A673 (cell line): ENCODE measurements around the gene CACNA1A. TPM values are rescaled to one million over a fixed set of nuclear protein-coding genes. Genes with fewer than 3 reads are reported as not detected.

ENCODE experiments used
- BruUV-seq: library from RNA; stranded (reverse); fragments of 400-500 nt; replicated peaks from 2 replicates; lab custom pipeline; 2021; lab: Mats Ljungman, UMichigan
- CTCF ChIA-PET: fragments of 300-600 bp; sonication (Branson Sonifier 250); formaldehyde crosslinking; loops from one replicate; lab custom pipeline; 2022; ENCODE audit warnings: antibody characterized with exemption; lab: Charles Lee
- POLR2A ChIA-PET: fragments of 300-600 bp; sonication (Branson Sonifier 250); formaldehyde crosslinking; loops from one replicate; lab custom pipeline; 2022; ENCODE audit warnings: antibody characterized with exemption; ENCODE audit not compliant: low non-redundant PET; lab: Charles Lee
- DNase-seq: peaks from one replicate; pipeline ENCODE4 v3.0.0-alpha.2; 2015; ENCODE audit warnings: low spot score
- H3K27ac ChIP-seq: fragments of 200-600 bp; sonication (generic); 2 replicates; pipeline ENCODE4 v1.5.1; 2016; ENCODE audit warnings: mixed run types, low read depth, mild to moderate bottlenecking, mixed read lengths, antibody characterized with exemption, low read length; ENCODE audit not compliant: poor library complexity, severe bottlenecking
- H3K27me3 ChIP-seq: fragments of 200-600 bp; sonication (generic); replicated peaks from 2 replicates; pipeline ENCODE4 v1.6.1; 2017; ENCODE audit warnings: mixed run types, low read depth, mild to moderate bottlenecking, mixed read lengths, antibody characterized with exemption, low read length; ENCODE audit not compliant: insufficient read depth, poor library complexity
- H3K36me3 ChIP-seq: fragments of 200-600 bp; sonication (generic); 2 replicates; pipeline ENCODE4 v1.6.1; 2016; ENCODE audit warnings: mixed run types, mild to moderate bottlenecking, mixed read lengths, antibody characterized with exemption, low read length; ENCODE audit not compliant: insufficient read depth, poor library complexity, severe bottlenecking
- H3K4me1 ChIP-seq: fragments of 200-600 bp; sonication (generic); 2 replicates; pipeline ENCODE4 v1.6.1; 2017; ENCODE audit warnings: mixed run types, mild to moderate bottlenecking, mixed read lengths, antibody characterized with exemption, low read length; ENCODE audit not compliant: insufficient read depth, poor library complexity, severe bottlenecking
- H3K4me3 ChIP-seq: fragments of 200-600 bp; sonication (generic); 2 replicates; pipeline ENCODE4 v1.5.1; 2016; ENCODE audit warnings: low read depth, mixed run types, mild to moderate bottlenecking, mixed read lengths, low read length; ENCODE audit not compliant: poor library complexity, severe bottlenecking
- H3K9me3 ChIP-seq: fragments of 200-600 bp; sonication (generic); 2 replicates; pipeline ENCODE4 v1.6.1; 2016; ENCODE audit warnings: mixed run types, low read depth, mild to moderate bottlenecking, mixed read lengths, antibody characterized with exemption, low read length; ENCODE audit not compliant: poor library complexity, severe bottlenecking
- CTCF ChIP-seq: fragments of 300-800, 200-600 bp; sonication (generic); conservative IDR thresholded peaks from 2 replicates; pipeline ENCODE4 v1.5.1; 2017; ENCODE audit warnings: low read depth, mild to moderate bottlenecking, antibody characterized with exemption, low read length, moderate library complexity, mixed read lengths
- EZH2 ChIP-seq: fragments of 200-600 bp; sonication (generic); IDR thresholded peaks from 2 replicates; pipeline ENCODE4 v1.6.1; 2017; ENCODE audit warnings: borderline replicate concordance, low read depth, mild to moderate bottlenecking, mixed read lengths, antibody characterized with exemption, low read length; ENCODE audit not compliant: poor library complexity, severe bottlenecking
- intact Hi-C: fragments of 100-400 bp; cut with micrococcal nuclease; formaldehyde crosslinking; loops from one replicate; pipeline ENCODE4 v1.10.0; 2022; ENCODE audit not compliant: unreplicated experiment
- total RNA-seq: library from RNA; stranded (reverse); gene quantifications from 2 replicates; pipeline ENCODE4 v1.2.3, GENCODE V29; 2021

Gene CACNA1A
- total RNA-seq, 1 experiment from 2014 or later, result 3.2 TPM

- TF ChIP-seq CTCF (no peak), EZH2 (no peak)
- H3K4me1 ChIP-seq, result peaks cover 14% of the 10 kb centered on the region
- no TSS peak for BruUV-seq
- H3K27ac ChIP-seq, result no peak overlapping the region
- intact Hi-C loops, result no loop called here
- no peak for DNase-seq
- H3K36me3 ChIP-seq, result no peaks in the 10 kb centered on the region
- H3K9me3 ChIP-seq, result no peaks in the 10 kb centered on the region
- ChIA-PET CTCF (no interaction called here), POLR2A (no interaction called here)
- no peak overlapping the region for H3K4me3 ChIP-seq
- no peaks in the 10 kb centered on the region for H3K27me3 ChIP-seq
Measured at GRCh38 chr19:13209484-13210338, 296.6 kb downstream of the CACNA1A start.

- POLR2A ChIA-PET, result no interaction called here
- DNase-seq, result no peak
- no TSS peak for BruUV-seq
- intact Hi-C loops, result no loop called here
- Histone ChIP-seq H3K4me1 (peaks cover 14% of the 10 kb centered on the region), H3K27ac (no peak overlapping the region), H3K9me3 (no peaks in the 10 kb centered on the region), H3K27me3 (no peaks in the 10 kb centered on the region), H3K36me3 (no peaks in the 10 kb centered on the region), H3K4me3 (no peak overlapping the region)
- CTCF ChIA-PET, result no interaction called here
- TF ChIP-seq CTCF, result no peak
- TF ChIP-seq EZH2, result no peak
Measured at GRCh38 chr19:13208672-13209483, 297.4 kb downstream of the CACNA1A start.

GRCh38 chr19:13207846-13208671 lies 298.2 kb downstream of the CACNA1A start:
- H3K36me3 ChIP-seq, result no peaks in the 10 kb centered on the region
- no peaks in the 10 kb centered on the region for H3K9me3 ChIP-seq
- DNase-seq, result peak; percentile 81
- no TSS peak for BruUV-seq
- H3K27ac ChIP-seq, result peak overlapping the region; percentile 83
- ChIA-PET POLR2A (interaction anchor here (0.7 kb wide), 1 partner anchor 13 kb away, joined by 11 read pairs; no protein-coding TSS in a partner anchor), CTCF (no interaction called here)
- no peaks in the 10 kb centered on the region for H3K27me3 ChIP-seq
- H3K4me3 ChIP-seq, result peak overlapping the region; percentile 31
- intact Hi-C loops, result no loop called here
- peaks cover 14% of the 10 kb centered on the region for H3K4me1 ChIP-seq
- TF ChIP-seq EZH2 (no peak), CTCF (no peak)
